Activated CD8-positive, alpha-beta memory T cell treated with anti-CD3 and anti-CD28 coated beads for 1 hour (primary cell): ENCODE measurements around the gene ADPRM.
"Not testable (repeated sequence)": the region's sequence is repeated elsewhere in the genome, so short reads cannot be mapped to it uniquely, and the experiment has no call there.

Experiments
- DNase-seq, 2 donors: peaks; one replicate each; pipeline ENCODE4 v3.0.0-alpha.2; 2020; ENCODE audit warnings: low read depth in 1 of 2; ENCODE audit errors: extremely low read depth in 1 of 2

Gene ADPRM, protein sequence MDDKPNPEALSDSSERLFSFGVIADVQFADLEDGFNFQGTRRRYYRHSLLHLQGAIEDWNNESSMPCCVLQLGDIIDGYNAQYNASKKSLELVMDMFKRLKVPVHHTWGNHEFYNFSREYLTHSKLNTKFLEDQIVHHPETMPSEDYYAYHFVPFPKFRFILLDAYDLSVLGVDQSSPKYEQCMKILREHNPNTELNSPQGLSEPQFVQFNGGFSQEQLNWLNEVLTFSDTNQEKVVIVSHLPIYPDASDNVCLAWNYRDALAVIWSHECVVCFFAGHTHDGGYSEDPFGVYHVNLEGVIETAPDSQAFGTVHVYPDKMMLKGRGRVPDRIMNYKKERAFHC

GRCh38 chr17:10697092-10698081 is at the start of gene ADPRM, which contains the start of gene SCO1:
ADPRM (plus strand) TSS chr17:10697594; CDS start chr17:10704927, 7,333 bp downstream.
SCO1 (minus strand) TSS chr17:10697533; CDS start chr17:10697507, 26 bp downstream.
- DNase-seq = peak; percentile 73 to 82

DNA sequence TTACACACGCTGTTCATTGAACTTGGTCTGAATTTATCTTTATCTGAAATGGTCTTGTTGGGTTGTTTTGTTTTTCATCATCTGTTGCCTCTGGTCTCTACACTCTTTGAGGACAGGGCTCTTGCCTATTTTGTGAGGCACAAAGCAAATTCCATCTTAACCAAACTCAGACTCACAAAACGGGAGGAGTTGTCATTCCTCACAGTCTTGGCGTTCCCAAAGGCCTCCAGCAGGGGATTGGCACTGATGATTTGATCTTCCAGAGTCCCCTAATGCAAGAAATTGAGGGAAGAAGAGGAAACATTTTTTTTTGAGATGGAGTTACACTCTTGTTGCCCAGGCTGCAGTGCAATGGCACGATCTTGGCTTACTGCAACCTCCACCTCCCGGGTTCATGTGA is 49.0 kb upstream of the ADPRM start:
- DNase-seq = no peak

- no peak for DNase-seq
Observed at GRCh38 chr17:10648956-10649355, 48.4 kb upstream of the ADPRM start.

GRCh38 chr17:10649602-10650001 is 47.8 kb upstream of the ADPRM start:
- DNase-seq = no peak

DNA sequence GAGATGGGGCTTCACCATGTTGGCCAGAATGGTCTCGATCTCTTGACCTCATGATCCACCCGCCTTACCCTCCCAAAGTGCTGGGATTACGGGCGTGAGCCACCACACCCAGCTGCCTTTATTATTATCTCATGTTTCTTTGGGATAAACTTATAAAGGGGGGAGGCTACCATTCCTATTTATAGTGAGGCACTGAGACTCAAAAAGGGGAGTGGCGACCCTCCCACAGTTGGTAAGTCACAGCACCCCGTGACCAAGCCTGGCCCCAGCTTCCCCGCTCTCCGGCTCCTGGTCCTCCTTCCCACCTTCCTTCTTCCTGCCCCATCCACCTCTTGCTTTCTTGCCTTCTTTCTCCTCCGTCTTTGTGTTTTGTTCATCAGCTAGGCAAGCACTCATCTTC is 45.5 kb upstream of the ADPRM start:
- no peak for DNase-seq

GRCh38 chr17:10652984-10653659 is 44.3 kb upstream of the ADPRM start:
- no peak for DNase-seq

GRCh38 chr17:10653987-10654386 is 43.4 kb upstream of the ADPRM start:
- no peak for DNase-seq

GRCh38 chr17:10657148-10657547 is 40.2 kb upstream of the ADPRM start, which contains the start of gene MYH3:
MYH3 (minus strand) TSS chr17:10657309; CDS start chr17:10655064, 2,245 bp downstream.
- DNase-seq = no peak

- DNase-seq = no peak
Observed at GRCh38 chr17:10657879-10658278, 39.5 kb upstream of the ADPRM start.

- no peak for DNase-seq
Observed at GRCh38 chr17:10661437-10661836, 36.0 kb upstream of the ADPRM start.

DNA sequence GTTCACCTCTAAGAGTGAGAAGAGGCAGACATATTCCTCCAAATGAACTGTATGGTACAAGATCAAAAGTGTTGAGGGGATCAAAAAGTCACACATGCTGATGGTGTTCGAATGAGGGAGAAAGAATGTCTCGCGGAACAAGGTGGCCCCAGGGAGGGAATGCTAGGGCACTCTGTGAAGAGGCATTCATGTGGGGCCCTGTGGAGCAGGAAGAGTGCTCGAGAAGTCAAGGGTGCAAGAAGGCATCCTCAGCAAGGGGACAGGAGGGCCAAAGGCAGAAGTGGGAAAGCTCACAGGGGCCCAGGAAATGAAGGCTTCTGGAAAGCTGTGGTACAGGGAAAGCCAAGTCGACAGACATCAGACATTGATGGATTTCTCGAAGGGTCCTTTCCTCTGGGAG is 34.2 kb upstream of the ADPRM start:
- no peak for DNase-seq

DNA sequence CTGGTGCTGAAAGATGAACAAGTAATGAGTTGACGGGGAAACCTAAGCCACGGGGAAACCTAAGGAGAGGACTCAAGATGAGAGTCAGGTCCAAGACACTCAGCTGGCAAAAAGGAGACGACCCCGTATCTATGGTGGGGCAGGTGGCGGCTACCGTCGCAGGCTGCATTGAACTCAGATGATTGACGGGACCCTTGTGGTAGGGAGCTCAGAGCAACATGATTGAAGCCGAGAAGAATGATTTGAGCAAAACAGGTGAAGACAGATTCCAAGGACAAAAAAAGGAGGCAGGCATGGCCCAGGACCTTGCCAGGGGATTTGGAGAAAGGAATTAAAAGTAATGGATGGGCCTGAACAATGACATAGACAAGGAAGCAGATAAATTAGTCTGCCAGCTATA is 32.8 kb upstream of the ADPRM start:
- DNase-seq = no peak

DNA sequence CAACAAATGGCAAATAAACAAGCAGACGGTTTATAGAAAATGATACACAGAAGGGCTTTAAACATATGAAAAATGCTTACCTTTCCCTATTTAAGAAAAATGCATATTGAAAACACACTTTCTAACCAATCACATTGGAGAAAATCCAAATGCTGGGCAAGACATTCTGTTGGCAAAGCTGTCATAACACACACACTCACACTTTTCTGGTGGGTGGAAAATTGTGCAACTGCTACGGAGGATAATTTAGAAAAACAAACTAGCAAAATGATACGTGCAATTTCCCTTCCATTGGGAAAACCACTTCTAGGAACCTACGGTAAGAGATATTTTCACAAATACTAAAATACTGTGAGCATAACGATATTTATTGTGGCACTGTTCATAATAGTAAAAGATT is 30.5 kb upstream of the ADPRM start:
- DNase-seq = no peak

- DNase-seq = no peak
Observed at GRCh38 chr17:10668775-10669174, 28.6 kb upstream of the ADPRM start.

- DNase-seq = no peak
Observed at GRCh38 chr17:10673312-10673711, 24.1 kb upstream of the ADPRM start.

DNA sequence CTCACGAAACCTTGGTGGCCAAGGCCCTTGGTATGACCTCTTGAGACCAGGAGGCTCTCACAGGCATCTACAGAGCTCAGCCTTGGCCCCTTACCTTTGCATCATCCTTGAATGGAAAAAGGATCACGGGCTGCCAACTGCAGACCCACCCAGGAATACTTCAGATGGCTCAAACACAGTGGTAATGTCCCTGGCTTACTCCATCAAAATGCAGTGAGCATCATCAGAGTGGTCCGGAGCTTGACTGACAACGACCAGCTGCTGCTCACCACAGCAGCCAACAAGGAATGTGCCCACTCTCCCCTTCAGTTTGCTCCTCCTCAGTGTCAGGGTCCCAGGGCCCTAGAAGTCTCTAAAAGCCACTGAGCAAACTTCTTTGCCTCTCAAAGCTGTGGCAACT is 22.7 kb upstream of the ADPRM start:
- no peak for DNase-seq

DNA sequence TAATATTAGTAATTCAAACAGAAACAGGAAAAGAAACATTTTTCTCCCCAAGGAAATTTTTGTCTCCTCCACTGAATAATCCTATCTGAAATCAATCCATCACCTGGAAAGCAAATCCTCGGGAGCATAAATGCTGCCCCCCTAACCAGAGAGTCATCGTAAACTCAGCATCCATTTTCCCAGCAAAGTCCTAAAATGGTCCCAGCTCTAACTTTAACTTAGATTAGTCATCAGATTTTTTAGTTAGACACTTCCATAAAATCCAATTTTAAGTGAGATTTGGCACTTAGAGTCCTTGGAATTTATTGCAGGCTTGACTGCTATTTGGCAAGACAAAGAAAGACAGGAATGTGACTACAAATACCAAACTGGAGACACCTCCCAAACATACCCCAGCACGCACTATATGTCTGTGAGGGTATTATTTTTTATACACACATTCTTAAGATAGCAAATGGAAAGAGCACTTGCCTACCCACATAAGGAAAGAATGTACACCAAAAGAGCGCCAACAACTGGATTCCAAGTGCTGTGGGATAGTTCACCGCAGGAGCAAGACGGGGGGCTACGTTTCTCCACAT is 15.4 kb upstream of the ADPRM start:
- no peak for DNase-seq

- DNase-seq = no peak
Observed at GRCh38 chr17:10683853-10684252, 13.5 kb upstream of the ADPRM start.

DNA sequence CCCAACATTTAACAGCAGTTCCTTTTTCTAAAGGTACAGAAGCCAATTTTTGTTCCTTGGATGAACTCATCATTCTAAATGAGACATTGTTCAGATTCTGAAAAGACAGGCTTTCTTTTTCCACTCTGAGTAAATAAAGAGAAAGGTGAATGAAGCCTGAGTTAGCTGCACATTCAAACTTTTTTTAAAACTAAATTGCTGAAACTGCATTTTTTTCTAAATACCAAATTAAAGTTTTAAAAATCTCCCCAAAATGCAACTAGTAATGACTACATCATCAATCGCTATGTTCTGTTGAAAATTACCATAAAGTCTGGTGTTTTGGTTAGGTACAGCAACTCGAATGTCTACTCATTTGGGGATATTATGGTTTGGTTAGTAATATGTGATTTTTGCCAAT is 9.9 kb upstream of the ADPRM start:
- DNase-seq = no peak

DNA sequence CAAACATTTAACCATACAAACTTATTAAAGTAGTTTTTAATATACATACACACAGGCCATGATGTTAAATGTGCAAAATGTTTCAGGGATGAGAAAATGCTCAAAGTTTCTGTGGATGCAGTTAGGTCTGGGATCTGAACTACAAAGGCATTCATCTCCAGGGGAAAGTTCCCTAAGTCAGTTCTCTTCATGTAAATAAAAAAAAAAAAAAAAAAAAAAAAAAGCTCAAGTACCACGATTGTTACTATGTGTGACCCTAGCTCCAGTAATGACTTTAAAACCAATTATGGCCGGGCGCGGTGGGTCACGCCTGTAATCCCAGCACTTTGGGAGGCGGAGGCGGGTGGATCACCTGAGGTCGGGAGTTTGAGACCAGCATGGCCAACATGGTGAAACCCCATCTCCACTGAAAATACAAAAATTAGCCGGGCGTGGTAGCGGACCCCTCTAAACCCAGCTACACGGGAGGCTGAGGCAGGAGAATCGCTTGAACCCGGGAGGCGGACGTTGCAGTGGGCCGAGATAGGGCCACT is 1.5 kb upstream of the ADPRM start:
- not testable (repeated sequence) for DNase-seq
